Right lobe of liver (tissue), 4 donors: ENCODE data around the gene FAIM2.

Experiments
- POLR2A ChIP-seq: fragments of 450-650 bp; IDR thresholded peaks from one replicate; pipeline ENCODE4 v1.6.1; 2017; ENCODE audit warnings: antibody characterized with exemption, mild to moderate bottlenecking
- TF ChIP-seq, protein P1 (sequence below), 4 donors: fragments of 200-600 bp in 3 of 4; fragments of 450-650 bp in 1 of 4; IDR thresholded peaks; one replicate each; pipeline versions ENCODE4 v1.5.1 to v1.8.0; 2016 to 2022; ENCODE audit warnings: antibody characterized with exemption in 4 of 4, mild to moderate bottlenecking in 2 of 4
- donor health status: DM: no; HTN: no; CAD: no.
- donor health status: DM: no; HTN: no; CAD: no.
- donor health status: DM: no; HTN: yes; CAD: no.

GRCh38 chr12:49929581-49929980, 25.9 kb upstream of the FAIM2 start:
- TF ChIP-seq POLR2A = no peak
- TF ChIP-seq, protein P1, sequence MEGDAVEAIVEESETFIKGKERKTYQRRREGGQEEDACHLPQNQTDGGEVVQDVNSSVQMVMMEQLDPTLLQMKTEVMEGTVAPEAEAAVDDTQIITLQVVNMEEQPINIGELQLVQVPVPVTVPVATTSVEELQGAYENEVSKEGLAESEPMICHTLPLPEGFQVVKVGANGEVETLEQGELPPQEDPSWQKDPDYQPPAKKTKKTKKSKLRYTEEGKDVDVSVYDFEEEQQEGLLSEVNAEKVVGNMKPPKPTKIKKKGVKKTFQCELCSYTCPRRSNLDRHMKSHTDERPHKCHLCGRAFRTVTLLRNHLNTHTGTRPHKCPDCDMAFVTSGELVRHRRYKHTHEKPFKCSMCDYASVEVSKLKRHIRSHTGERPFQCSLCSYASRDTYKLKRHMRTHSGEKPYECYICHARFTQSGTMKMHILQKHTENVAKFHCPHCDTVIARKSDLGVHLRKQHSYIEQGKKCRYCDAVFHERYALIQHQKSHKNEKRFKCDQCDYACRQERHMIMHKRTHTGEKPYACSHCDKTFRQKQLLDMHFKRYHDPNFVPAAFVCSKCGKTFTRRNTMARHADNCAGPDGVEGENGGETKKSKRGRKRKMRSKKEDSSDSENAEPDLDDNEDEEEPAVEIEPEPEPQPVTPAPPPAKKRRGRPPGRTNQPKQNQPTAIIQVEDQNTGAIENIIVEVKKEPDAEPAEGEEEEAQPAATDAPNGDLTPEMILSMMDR (IDR thresholded peaks at IDR 0.05) = no peak
